H1 (cell line): ENCODE measurements around the gene UGT1A10. TPM values are rescaled to one million over a fixed set of nuclear protein-coding genes. Genes with fewer than 3 reads are reported as not detected.

ENCODE experiments used
- BACH1 ChIP-seq: IDR thresholded peaks from 2 replicates; pipeline ENCODE4 v1.6.1; 2012; ENCODE audit warnings: low read length, improper control_type of control experiment
- SRF ChIP-seq: IDR thresholded peaks from 2 replicates; pipeline ENCODE4 v1.6.1; 2011; ENCODE audit warnings: mild to moderate bottlenecking, low read depth, low read length, moderate library complexity
- TBP ChIP-seq: IDR thresholded peaks from 2 replicates; pipeline ENCODE4 v1.6.1; 2011; ENCODE audit warnings: low read depth, low read length, improper control_type of control experiment
- polyA plus RNA-seq, 7 experiments: library from polyadenylated mRNA; depleted of rRNA in 3 of 7; stranded (reverse) in 5 of 7; unstranded in 2 of 7; fragments of >200 nt in 5 of 7; fragments of 200-250 nt in 2 of 7; gene quantifications; 1 replicate in 5 of 7; 2 replicates in 1 of 7; 4 replicates in 1 of 7; pipeline versions ENCODE4 v1.2.1 to v1.2.3, GENCODE V29; 2011 to 2013; ENCODE audit warnings: missing spikeins in 2 of 7, mixed read lengths in 2 of 7
- total RNA-seq: library from RNA; stranded (reverse); fragmentation: NEBNext Ultra II Directional; extraction: Animal tissue kit (Norgen Biotek cat#: 25700); gene quantifications from 2 replicates; pipeline ENCODE4 v1.2.1, GENCODE V29; 2021

Gene UGT1A10
- total and polyA plus RNA-seq, 2 of the 8 experiments (the other 6 are each of a cell fraction or from before 2014, with no cell fraction given) = not detected

DNA sequence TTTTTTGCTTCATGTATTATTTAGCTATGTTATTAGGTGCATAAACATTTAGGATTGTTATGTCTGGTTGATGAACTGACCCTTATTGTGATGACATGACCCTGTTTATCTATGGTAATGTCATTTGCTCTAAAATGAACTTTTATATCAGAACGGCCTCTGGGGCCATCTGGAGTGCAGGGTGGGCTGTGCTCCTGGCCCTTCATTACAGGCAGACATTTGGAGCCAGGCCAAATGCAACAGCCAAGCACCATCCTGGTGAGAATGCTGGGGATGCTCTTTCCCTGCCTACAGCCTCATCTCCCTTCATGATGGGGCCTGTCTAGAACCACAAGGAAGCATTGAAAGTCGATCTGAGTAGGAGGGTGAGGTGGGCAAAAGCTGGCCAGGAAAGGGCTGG is 180.1 kb downstream of the UGT1A10 start (continued):
- TF ChIP-seq TBP (no peak), SRF (no peak), BACH1 (no peak)
